SU-DHL-6 (cell line): ENCODE results near the gene SLC25A26.

Experiments used
- H2AFZ ChIP-seq: fragments of 200-600 bp; sonication (generic); 2 replicates; pipeline ENCODE4 v1.6.1; 2014; ENCODE audit warnings: low read depth, mild to moderate bottlenecking, moderate library complexity, mixed read lengths, antibody characterized with exemption, low read length; ENCODE audit not compliant: severe bottlenecking
- H3F3A ChIP-seq: fragments of 200-600 bp; shearing (Covaris generic); 2 replicates; pipeline ENCODE4 v1.6.0; 2016; ENCODE audit warnings: antibody characterized with exemption, mild to moderate bottlenecking; ENCODE audit not compliant: insufficient read depth
- H3K27ac ChIP-seq: fragments of 200-600 bp; sonication (generic); 2 replicates; pipeline ENCODE4 v1.5.1; 2016; ENCODE audit warnings: low read depth, mild to moderate bottlenecking, low read length, moderate library complexity, mixed read lengths
- H3K27me3 ChIP-seq: fragments of 200-600 bp; sonication (generic), shearing (Covaris generic); 2 replicates; pipeline ENCODE4 v1.6.0; 2014; ENCODE audit warnings: mild to moderate bottlenecking, low read length
- H3K36me3 ChIP-seq: fragments of 200-600 bp; sonication (generic); 2 replicates; pipeline ENCODE4 v1.6.1; 2014; ENCODE audit warnings: mild to moderate bottlenecking, low read length, mixed read lengths
- H3K4me2 ChIP-seq: fragments of 300-600, 200-600 bp; shearing (Covaris generic), sonication (generic); 2 replicates; pipeline ENCODE4 v1.6.0; 2014; ENCODE audit warnings: low read length, low read depth, mild to moderate bottlenecking; ENCODE audit not compliant: poor library complexity, severe bottlenecking
- H3K4me3 ChIP-seq: fragments of 200-600 bp; sonication (generic); 2 replicates; pipeline ENCODE4 v1.5.1; 2014; ENCODE audit warnings: antibody characterized with exemption, low read length, mild to moderate bottlenecking, mixed read lengths; ENCODE audit not compliant: insufficient read depth, poor library complexity, severe bottlenecking
- H3K79me2 ChIP-seq: fragments of 200-600 bp; sonication (generic); 2 replicates; pipeline ENCODE4 v1.6.1; 2014; ENCODE audit warnings: mild to moderate bottlenecking, low read length, moderate library complexity; ENCODE audit not compliant: insufficient read depth
- H3K9ac ChIP-seq: fragments of 200-600 bp; sonication (generic); 2 replicates; pipeline ENCODE4 v1.7.0; 2014; ENCODE audit warnings: mild to moderate bottlenecking, low read length
- H3K9me2 ChIP-seq: fragments of 200-600 bp; sonication (generic); replicated peaks from 2 replicates; pipeline ENCODE4 v1.6.1; 2014; ENCODE audit warnings: low read length; ENCODE audit not compliant: insufficient read depth
- H3K9me3 ChIP-seq: fragments of 200-600 bp; sonication (generic); 2 replicates; pipeline ENCODE4 v1.6.1; 2014; ENCODE audit warnings: low read length, mixed read lengths; ENCODE audit not compliant: insufficient read depth
- H4K20me1 ChIP-seq: fragments of 200-600 bp; sonication (generic); 2 replicates; pipeline ENCODE4 v1.6.1; 2014; ENCODE audit warnings: low read depth, mild to moderate bottlenecking, antibody characterized with exemption, low read length, moderate library complexity, mixed read lengths
- EZH2phosphoT487 ChIP-seq: fragments of 200-600 bp; sonication (generic), shearing (Covaris generic); conservative IDR thresholded peaks from 2 replicates; pipeline ENCODE4 v1.6.1; 2018; ENCODE audit warnings: mild to moderate bottlenecking, antibody characterized with exemption, low read length, moderate library complexity, mixed read lengths
- TF ChIP-seq, protein P1 (sequence below): fragments of 200-600 bp; sonication (generic); IDR thresholded peaks from one replicate; pipeline ENCODE4 v1.5.1; 2017; ENCODE audit warnings: antibody characterized with exemption, mild to moderate bottlenecking, low read length, moderate library complexity; ENCODE audit not compliant: insufficient read depth, poor library complexity, severe bottlenecking

The SLC25A26 gene

DNA sequence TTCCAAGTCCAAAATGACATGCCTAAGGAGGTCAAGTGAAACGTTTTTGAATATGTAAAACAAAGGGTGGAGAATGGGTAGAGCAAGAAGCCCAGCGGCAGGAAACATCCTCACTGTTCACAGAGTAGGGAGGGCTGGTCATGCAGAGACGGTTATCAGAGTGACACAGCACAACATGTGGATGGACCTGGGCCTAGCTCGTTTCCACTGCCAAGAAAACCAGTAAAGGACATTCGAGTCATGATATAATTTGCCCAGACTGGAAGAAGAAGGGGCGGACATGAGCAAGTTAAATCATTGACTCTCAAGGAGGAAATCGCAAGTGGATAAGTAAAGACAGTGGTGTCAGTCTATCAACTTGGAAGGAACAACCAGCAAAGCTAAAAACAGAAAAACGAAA is 190.7 kb downstream of the SLC25A26 start:
- H3K27me3 ChIP-seq = no peaks in the 10 kb centered on the region
- no peaks in the 10 kb centered on the region for H3K9me2 ChIP-seq
- no peak overlapping the region for H3K27ac ChIP-seq
- no peak overlapping the region for H2AFZ ChIP-seq
- H3K4me3 ChIP-seq = no peak overlapping the region
- H3K9me3 ChIP-seq = no peaks in the 10 kb centered on the region
- H3K36me3 ChIP-seq = no peaks in the 10 kb centered on the region
- no peaks in the 10 kb centered on the region for H3K79me2 ChIP-seq
- H3K4me2 ChIP-seq = no peak overlapping the region
- no peaks in the 10 kb centered on the region for H3F3A ChIP-seq
- TF ChIP-seq EZH2phosphoT487 = no peak
- TF ChIP-seq, protein P1, sequence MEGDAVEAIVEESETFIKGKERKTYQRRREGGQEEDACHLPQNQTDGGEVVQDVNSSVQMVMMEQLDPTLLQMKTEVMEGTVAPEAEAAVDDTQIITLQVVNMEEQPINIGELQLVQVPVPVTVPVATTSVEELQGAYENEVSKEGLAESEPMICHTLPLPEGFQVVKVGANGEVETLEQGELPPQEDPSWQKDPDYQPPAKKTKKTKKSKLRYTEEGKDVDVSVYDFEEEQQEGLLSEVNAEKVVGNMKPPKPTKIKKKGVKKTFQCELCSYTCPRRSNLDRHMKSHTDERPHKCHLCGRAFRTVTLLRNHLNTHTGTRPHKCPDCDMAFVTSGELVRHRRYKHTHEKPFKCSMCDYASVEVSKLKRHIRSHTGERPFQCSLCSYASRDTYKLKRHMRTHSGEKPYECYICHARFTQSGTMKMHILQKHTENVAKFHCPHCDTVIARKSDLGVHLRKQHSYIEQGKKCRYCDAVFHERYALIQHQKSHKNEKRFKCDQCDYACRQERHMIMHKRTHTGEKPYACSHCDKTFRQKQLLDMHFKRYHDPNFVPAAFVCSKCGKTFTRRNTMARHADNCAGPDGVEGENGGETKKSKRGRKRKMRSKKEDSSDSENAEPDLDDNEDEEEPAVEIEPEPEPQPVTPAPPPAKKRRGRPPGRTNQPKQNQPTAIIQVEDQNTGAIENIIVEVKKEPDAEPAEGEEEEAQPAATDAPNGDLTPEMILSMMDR = no peak
- no peaks in the 10 kb centered on the region for H4K20me1 ChIP-seq
- no peak overlapping the region for H3K9ac ChIP-seq

DNA sequence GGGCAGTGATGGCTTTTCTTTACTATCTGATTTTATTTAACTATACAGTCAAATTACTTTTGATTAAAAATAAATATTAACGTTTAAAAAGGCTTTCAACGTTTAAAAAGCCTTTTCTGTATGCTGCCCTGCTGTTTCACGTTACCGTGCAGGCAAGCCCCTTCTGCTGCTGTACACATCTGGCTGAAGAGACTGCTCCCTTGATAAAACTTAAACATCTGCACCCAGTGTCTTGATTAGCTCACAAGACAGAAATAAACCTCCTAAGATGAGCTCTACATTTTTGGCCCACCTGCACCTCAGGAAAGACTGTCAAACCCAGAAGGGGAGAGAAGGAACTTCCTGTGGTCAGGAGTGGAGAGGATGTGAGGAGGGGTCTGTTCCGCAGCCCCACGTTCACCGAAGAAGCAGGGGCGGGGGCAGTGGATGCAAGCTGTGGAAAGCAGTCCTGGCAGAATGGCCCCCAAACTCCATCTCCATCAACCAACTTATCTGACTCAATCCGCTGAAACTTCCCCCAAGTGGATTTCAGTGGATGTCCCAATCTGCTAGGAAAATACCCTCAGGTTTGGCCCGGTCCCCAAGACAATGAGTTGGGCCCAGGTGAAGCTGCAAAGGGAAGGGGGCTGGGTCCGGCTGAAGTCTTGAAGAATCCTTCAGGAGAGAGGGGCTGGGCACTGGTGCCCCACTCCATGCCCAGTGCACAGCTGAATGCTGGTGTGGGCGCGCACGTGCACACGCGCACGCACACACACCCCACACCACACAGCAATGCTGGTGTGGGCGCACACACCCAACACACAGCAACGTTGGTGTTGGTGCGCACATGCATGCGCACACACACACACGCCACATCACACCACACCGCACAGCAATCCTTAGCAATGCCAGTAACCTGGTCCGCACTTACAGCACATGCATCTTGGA is 191.4 kb downstream of the SLC25A26 start:
- no peak for TF ChIP-seq EZH2phosphoT487
- TF ChIP-seq, protein P1 = no peak
- H4K20me1 ChIP-seq = no peaks in the 10 kb centered on the region
- H3K27me3 ChIP-seq = no peaks in the 10 kb centered on the region
- H2AFZ ChIP-seq = no peak overlapping the region
- H3K9me3 ChIP-seq = no peaks in the 10 kb centered on the region
- H3K4me2 ChIP-seq = no peak overlapping the region
- H3F3A ChIP-seq = no peaks in the 10 kb centered on the region
- H3K36me3 ChIP-seq = no peaks in the 10 kb centered on the region
- no peaks in the 10 kb centered on the region for H3K9me2 ChIP-seq
- H3K9ac ChIP-seq = no peak overlapping the region
- H3K4me3 ChIP-seq = no peak overlapping the region
- no peak overlapping the region for H3K27ac ChIP-seq
- H3K79me2 ChIP-seq = no peaks in the 10 kb centered on the region

DNA sequence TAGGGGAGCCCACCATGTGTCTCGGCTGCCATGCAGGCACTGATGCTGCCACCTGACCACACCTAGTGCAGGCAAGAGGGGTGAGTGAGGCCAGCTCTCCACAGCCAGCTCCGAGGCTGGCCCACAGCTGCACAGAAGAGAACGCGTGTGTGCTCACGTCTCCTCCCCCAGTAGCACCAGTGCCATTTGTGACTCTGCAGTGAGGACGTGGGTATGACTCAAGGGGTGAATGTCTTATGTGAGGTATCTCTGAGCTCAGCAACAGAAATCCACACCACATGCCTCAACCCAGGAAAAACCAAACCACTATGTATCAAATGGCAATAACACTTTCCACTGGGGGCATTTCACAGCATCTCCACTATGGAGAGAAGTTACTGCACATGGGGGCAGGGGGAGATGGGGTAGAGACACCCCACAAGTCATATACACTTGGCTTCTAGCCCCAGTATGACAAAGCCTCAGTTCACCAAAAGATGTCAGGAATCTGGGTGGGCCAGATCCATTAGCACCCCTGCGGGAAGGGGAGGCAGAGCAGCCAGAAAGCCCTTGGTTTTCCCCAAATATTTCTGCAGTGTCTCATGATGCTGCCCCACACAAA is 192.4 kb downstream of the SLC25A26 start:
- no peak overlapping the region for H3K4me2 ChIP-seq
- no peaks in the 10 kb centered on the region for H3K79me2 ChIP-seq
- no peaks in the 10 kb centered on the region for H3K9me2 ChIP-seq
- TF ChIP-seq, protein P1 = no peak
- TF ChIP-seq EZH2phosphoT487 = no peak
- no peaks in the 10 kb centered on the region for H3F3A ChIP-seq
- no peak overlapping the region for H3K9ac ChIP-seq
- H3K9me3 ChIP-seq = no peaks in the 10 kb centered on the region
- H3K27ac ChIP-seq = no peak overlapping the region
- no peaks in the 10 kb centered on the region for H3K36me3 ChIP-seq
- H3K4me3 ChIP-seq = no peak overlapping the region
- H2AFZ ChIP-seq = no peak overlapping the region
- no peaks in the 10 kb centered on the region for H3K27me3 ChIP-seq
- no peaks in the 10 kb centered on the region for H4K20me1 ChIP-seq
